NCI-H2227 treated with DMSO at 0.1 percent for 48 hours (cell line): ENCODE measurements around the gene TFB2M.
"Not testable (repeated sequence)": the region's sequence is repeated elsewhere in the genome, so short reads cannot be mapped to it uniquely, and the experiment has no call there.

ENCODE experiments used
- DNase-seq: peaks from one replicate; lab custom pipeline; 2025; lab: John Stamatoyannopoulos, UW

Gene TFB2M

DNA sequence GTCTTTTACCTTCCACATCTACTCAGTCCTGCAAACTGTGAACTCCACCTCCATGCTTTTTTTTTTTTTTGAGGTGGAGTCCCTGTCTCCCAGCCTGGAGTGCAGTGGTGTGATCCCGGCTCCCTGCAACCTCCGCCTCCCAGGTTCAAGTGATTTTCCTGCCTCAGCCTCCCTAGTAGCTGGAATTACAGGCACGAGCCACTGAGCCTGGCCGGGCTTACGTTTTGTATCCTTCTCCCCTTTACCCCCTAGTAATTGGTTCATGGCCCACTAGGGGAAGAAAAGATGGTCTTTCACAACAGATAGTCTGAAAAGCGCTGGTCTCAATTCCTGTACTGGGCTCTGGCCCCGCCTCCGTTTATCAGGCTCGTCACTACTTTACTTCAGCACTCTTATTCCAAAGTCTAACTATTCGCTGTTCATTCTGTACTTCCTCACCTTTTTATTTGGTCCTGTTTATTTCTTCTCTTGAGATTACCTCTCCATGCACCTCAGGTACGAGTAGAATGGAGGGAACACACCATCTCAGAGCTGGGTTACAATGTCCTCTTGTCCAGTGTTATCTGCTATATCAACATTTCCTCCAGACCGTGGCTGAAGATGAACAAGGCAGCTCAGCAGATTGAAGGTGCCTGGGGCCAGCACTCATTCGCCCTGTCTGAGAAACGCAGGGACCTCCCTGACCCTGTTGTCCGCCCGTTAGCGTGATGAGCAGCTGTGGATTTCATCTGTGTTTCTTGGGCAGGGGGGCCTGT, 16.4 kb upstream of the TFB2M start:
- no peak for DNase-seq

GRCh38 chr1:246580497-246581370, 14.7 kb upstream of the TFB2M start:
- DNase-seq: no peak

DNA sequence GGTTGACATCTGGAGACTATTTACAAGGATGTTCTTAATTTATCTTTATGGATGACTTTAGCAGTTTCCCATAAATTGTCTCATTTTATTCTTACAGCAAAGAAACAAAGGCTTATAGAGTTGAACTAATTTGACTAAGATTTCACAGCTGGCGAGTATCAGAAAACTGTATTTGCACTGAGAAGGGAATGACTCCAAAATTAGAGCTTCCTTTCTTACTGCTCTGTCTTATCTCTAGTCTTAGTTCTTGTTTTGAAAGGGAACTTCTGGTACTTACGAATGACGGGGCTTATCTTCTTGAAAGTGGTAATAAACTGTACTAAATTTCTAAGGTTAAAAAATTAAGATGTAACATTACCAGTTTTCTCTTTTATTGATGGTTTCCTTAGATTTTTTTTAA, 13.8 kb upstream of the TFB2M start:
- no peak for DNase-seq

DNA sequence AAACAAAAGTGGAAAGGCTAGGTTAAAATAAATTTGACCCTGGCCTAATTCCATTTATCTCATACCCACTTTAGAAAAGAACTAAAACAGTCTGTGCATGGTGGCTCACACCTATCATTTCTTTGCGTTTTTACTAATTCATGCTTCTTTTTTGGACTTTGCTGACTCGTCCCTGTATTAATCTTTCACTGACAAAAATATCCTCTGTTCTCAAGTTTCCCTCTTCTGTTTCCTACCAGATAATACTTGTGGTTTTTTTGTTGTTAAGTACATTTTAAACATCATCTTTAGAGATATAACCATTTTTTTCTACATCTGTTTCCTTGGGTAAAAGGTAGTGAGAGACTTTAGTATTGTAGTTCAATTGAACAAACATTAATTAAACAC, 11.7 kb upstream of the TFB2M start:
- DNase-seq: no peak

DNA sequence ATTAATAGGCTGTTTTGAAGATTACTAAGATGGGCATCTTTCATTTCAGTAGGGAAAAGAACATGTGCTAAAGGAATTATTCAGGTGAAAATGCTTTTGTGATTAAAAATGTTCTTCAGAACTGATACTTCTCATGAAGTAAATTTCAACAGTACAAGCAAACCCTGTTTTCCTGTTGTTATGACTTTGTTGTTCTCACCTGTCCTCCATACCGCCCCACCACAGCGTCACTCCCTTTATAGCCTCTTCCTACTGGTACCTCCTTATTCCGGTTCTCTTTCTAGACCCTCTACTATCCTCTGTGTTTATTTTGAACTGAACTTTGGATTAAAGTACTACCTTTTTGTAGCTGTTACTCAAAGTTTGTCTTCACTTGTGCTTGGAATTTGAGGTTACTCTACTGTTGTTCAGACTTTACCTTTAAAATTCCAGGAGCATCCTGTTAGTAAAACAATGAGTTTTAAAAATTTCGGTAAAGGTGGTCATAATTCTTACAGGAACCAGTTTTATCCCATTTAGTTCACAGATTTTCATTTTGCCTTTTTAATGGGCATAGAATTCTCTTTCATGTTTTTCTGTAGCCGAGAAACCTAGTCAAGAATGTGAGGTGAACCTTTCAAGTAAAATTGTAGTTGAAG, 11.1 kb upstream of the TFB2M start:
- DNase-seq: no peak

GRCh38 chr1:246576709-246577032, 10.6 kb upstream of the TFB2M start:
- no peak for DNase-seq

GRCh38 chr1:246573491-246573890, 7.4 kb upstream of the TFB2M start:
- no peak for DNase-seq

DNA sequence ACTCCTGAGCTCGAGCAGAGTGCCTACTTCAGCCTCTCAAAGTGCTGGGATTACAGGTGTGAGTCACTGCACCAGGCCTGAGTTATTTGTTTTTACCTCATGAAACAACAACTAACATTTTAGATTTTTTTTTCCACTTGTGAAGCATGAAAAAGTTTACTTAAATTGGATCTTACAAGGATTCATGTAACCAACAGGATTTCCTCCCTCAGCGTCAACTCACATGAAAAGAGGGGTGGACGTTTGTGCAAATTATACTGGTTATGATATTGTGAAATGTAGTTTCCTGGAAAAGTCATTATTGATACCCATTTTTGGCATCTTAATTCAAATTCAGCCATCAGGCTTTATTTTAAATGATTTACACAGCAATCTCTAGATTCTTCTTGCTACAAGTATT, 6.7 kb upstream of the TFB2M start:
- DNase-seq: no peak

GRCh38 chr1:246571953-246572352, 5.9 kb upstream of the TFB2M start:
- no peak for DNase-seq

DNA sequence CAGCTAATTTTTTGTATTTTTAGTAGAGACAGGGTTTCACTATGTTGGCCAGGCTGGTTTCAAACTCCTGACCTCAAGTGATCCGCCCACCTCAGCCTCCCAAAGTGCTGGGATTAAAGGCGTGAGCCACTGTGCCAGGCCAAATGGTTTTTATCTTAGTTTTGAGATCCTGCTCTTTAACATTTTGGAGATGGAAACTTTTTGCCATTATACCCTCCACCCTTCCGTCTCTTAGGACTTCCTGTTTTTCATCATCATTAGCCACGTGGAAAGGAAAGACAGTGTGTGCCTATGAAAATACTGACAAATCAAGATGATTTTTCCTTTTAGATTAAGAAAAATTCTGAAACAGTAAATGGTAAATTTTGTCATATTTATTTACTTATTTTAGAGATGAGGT, 5.2 kb upstream of the TFB2M start:
- not testable (repeated sequence) for DNase-seq

DNA sequence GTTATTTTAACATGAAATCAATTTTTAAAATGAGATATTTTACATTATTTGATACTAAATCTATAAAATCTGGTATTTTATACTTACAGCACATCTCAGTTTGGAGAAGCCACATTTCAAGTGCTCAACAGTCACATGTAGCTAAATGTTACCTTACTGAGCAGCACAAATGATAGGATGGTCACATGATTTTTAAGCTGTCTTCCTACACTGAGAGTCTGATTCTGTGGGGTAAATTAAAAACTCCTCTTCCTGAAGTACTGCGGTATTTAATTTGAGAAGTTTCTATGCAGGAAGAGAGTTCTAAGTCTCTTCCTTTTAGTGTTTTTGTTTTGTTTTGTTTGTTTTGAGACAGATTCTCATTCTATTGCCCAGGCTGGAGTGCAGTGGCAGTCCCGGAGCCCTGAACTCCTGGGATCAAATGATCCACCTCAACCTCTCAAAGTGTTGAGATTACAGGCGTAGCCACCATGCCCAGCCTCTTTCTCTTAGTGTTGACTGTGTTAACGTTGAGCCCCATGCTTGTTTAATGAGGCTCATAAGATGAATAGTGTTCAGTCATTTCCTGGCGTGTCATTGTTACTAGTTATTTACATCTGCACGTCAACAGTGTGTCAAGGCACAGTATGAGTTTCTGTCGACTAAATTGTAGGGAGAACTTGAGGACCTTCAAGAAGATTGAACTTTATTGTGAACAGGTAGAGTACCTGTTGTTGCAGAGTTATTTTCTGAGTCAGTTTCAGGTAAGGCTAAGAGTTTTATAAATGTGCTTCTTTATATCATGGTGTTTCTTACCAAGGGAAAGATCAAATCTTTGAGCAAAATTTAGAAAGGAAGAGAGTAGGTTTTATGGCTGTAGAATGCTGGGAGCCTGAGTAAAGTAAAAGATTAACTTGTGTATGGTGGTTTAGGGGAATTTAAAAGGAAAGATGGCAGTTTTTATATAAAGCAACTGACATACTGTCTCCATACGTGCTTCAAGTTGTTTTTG, 3.5 kb upstream of the TFB2M start:
- DNase-seq: no peak

DNA sequence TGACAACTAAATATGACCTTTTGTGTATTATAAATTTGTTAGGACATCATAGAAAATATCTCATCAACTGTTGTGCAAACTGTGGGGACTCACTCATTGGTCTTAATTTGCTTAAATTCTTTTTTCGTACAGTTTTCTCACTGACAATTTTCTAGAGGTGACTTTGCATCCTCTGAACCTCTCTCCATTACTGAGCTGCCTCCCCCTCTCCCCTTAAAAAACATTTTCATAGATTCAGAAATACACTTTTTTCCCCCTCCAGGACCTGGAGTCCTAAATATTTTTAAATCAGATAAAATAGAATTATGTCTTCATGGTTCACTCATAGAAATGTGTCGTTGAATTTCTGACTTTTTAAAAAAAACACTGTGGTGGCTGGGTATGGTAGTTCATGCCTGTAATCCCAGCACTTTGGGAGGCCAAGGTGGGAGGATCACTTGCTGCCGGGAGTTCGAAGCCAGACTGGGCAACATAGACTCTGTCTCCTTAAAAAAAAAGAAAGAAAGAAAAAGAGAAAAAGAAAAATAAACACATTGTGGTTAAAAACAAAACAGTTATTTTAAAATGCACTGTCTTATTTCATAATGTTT, 1.7 kb upstream of the TFB2M start:
- no peak for DNase-seq

- DNase-seq: no peak
Measured at GRCh38 chr1:246566813-246567645, 968 bp upstream of the TFB2M start.

DNA sequence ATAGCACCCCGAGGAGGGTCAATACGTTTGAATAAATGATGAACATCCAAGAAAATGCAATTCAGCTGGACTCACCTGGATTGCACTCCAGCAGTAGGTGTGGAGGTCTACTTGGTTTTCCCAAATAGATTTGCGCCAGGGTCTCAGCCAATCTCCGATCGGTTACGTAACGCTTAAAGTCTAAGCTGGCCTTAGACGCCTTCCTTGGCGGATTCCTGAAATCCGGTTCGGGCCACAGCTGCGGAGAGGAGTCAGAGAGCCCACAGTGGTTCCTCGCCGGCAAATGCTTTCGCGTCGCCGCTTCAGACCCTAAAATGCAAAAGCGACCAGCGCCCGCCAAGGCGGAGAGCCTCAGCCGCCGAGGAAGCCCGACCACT, 322 bp downstream of the TFB2M start:
- no peak for DNase-seq

- DNase-seq: no peak
Measured at GRCh38 chr1:246564839-246565750, 966 bp downstream of the TFB2M start.

DNA sequence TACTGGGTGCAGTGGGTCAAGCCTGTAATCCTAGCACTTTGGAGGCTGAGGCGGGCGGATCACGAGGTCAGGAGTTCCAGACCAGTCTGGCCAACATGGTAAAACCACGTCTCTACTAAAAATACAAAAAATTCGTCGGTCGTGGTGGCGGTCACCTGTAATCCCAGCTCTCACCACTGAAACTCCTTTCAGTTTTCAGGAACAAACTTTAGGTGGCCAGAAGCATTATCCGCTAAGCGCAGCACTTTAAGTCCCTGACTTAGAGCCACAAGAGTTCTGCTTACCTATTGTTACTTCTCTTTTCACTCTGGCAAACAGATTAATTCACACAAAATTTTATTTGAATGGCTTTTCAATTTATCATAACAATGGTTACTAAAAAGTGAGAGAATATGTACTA, 5.2 kb downstream of the TFB2M start:
- DNase-seq: not testable (repeated sequence)

DNA sequence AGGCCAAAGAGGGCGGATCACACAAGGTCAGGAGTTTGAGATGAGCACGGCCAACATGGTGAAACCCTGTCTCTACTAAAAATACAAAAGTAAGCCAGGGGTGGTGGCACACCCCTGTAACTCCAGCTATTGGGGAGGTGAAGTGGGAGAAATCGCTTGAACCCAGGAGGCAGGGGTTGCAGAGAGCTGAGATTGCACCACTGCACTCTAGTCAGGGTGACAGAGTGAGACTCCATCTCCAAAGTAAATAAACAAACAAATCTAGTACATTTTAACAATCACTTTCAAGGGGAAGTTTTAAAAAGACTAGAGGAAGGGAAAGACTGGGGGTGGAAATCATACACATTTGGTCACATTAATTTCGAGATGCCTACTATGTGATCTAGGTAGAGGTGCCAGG, 6.8 kb downstream of the TFB2M start:
- DNase-seq: no peak

- no peak for DNase-seq
Measured at GRCh38 chr1:246558041-246558440, 8.0 kb downstream of the TFB2M start.

- DNase-seq: no peak
Measured at GRCh38 chr1:246554201-246554600, 11.9 kb downstream of the TFB2M start.

- no peak for DNase-seq
Measured at GRCh38 chr1:246552110-246552509, 14.0 kb downstream of the TFB2M start.
